ENCODE results near the gene TRAPPC3L.

DNA sequence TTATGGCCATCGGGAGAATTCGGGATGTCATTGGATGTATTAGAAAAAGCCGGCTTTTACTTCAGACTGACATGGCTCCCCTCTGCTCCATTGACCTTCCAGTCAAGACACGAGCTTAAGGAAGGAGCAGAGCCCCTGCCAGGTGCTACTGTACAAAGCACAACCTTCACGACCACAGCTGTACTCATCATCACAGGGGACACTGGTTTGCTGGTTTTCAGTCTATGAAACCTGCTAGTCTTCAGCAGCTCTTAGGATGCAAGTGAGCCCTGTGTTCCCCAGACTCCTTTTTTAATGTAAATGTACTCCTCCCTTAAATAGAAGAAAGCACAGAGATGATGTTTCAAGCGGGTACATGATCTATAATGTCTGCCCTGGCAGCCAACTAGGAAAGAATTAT, 1.9 kb upstream of the TRAPPC3L start:
- TF ChIP-seq CTCF (IDR thresholded peaks at IDR 0.05 in 2 of 3, conservative IDR thresholded peaks at IDR 0.05 in 1 of 3; ENCODE audit: borderline replicate concordance in 1 of 3, insufficient read depth in 1 of 3, low read depth in 2 of 3, low read length in 2 of 3) (no peak), POLR2A (IDR thresholded peaks at IDR 0.05; ENCODE audit: borderline replicate concordance, extremely low read depth, insufficient read depth, insufficient read length) (no peak), ZFX (IDR thresholded peaks at IDR 0.05) (no peak)

All from HCT116 (cell line).